Smooth muscle cell of the brain vasculature (primary cell): ENCODE measurements around the gene RARA.
"Not testable (repeated sequence)": the region's sequence is repeated elsewhere in the genome, so short reads cannot be mapped to it uniquely, and the experiment has no call there.

Source experiments
- DNase-seq: peaks from one replicate; pipeline ENCODE4 v3.0.0-alpha.2; 2012; ENCODE audit warnings: low read depth, low spot score

Gene RARA

DNA sequence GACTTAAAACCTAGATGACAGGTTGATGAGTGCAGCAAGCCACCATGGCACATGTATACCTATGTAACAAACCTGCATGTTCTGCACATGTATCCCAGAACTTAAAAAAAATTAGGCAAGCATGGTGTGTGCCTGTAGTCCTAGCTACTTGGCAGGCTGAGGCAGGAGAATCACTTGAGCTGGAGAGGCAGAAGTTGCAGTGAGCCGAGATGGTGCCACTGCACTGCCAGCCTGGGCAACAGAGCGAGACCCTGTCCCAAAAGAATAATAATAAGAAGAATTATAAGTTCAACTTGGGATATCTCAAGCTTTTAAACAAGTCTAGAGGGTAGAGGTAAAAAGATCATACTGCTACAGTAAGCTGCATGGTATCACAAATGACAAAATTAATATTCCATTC, 11.5 kb upstream of the RARA start:
- DNase-seq: no peak

DNA sequence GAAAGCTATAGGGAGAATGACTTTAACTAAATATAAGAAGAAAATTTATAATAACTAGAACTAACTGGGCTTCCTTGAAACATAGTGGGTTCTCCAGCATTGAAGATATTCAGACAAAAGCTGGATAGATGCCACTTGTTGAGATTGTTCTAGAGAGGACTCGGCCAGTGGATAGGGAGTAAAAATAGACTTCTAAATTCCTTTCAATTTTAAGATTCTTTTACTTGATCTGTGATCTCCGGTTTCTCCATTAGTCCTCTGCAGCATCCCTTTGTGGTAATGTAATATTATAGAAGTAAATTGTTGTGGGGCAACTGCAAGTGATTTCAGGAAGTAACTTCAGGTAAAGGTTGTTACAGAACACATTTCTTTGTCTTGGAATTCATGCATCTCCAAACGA, 10.3 kb upstream of the RARA start:
- no peak for DNase-seq

DNA sequence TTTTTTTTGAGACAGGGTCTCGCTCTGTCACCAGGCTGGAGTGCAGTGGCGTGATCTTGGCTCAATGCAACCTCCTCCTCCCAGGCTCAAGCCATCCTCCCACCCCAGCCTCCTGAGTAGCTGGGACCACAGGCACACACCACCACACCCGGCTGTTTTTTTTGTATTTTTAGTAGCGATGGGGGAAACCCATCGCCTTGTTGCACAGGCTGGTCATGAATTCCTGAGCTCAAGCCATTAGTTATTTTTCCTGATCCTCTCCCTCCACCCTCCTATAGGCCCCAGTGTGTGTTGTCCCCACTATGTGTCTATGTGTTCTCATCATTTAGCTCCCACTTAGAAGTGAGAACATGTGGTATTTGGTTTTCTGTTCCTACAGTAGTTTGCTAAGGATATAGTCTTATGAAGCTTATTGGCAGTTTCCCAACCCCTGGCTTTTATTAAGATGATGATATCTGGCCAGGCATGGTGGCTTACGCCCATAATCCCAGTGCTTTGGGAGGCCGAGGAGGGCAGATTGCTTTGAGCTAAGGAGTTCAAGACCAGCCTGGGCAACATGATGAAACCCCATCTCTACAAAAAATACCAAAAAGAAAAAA, 9.7 kb upstream of the RARA start:
- DNase-seq: not testable (repeated sequence)

DNA sequence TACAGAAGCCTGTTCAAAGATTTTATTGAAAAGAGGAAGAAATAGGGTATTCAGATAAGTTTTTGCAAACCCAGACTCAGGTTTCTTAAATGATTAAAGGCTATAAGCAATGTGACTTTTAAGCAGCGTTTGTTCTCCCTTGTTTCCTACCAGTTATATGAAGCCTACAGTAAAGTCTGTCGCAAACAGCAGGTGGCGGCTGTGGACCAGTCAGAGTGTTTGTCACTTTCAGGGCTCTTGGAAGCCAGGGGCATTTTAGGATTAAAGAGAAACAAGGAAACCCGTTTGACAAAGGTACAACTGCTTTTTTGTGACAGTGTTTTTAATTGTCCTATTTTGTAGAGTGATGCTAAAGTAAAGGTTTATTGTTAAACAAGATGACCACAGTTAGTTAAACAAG, 7.7 kb upstream of the RARA start:
- DNase-seq: no peak

DNA sequence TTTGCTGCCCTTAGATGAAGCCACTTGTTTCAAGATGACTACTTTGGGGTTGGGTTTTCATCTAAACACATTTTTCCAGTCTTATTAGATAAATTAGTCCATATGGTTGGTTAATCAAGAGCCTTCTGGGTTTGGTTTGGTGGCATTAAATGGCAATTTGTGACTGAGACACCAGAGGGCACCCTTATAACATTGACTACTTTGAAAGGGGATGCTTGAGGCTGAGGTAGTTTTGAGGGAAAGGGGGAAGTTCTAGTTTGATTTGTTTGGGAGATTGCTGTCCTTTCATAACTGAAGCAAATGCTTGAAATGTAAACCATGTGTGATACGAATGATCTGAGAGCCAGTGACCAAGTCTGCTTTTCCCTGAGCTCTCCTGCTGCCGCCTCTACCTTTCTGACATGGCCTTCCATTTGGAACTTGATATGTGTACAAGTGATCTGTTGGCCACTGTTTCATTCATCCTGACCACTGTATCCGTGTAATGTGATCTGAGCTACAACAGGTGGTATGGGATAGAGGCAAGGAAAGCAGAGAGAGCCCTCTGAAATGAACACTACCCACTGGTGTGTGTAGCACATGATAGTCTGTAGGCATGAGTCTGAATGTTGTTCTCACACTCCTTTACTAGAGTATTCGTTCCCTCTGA, 5.8 kb upstream of the RARA start:
- no peak for DNase-seq

DNA sequence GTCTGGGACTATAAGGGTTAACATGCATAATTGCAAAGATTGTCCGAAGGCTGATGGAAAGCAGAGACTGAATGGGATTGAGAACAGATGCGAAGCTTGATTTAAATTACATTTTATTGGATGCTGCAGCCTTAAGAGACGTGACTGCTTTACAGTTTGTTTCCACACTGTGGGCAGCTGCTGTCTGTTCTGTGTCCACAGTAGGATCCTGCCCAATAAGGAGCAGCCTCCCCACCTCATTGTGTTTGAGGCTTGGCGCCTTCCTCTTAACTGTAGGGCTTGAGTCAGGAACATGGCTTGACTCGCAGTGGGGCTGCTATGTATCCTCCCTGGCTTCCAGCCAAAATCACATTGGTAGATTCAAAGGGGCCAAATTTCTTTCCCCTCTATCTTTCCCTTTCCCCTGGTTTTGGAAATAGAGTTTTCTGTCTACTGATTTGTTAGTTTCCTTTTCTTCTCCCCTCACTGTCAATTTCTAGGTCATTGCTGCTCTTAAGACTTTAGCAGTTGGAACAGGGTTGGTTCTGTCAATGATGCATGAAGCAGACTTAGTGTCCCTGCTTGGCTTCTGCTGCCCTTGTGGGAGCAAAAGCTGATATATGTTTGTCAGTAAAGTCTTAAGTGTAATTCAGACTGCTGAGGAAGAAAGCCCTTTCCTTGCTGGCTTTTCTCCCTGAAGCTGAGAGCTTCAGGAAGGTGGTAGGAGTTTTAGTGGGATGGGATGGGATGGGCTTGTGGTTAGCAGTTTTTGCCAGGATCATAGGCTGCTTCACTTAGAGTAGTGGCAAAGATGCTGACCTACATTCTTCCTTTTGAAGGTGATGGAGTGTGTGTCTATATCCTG, 5.0 kb upstream of the RARA start:
- no peak for DNase-seq

DNA sequence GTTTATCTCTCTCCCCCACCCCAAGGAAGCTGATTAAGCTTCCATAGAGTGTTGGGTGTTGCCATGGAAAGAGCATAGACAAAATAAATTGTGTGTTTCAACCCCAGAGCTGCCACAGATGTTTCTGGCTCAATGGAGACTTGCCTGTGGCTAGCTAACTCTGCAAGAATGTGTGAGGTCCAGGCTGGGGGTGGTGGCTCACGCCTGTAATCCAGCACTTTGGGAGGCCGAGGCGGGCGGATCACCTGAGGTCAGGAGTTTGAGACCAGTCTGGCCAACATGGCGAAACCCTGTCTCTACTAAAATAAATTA, 4.5 kb upstream of the RARA start:
- DNase-seq: not testable (repeated sequence)

DNA sequence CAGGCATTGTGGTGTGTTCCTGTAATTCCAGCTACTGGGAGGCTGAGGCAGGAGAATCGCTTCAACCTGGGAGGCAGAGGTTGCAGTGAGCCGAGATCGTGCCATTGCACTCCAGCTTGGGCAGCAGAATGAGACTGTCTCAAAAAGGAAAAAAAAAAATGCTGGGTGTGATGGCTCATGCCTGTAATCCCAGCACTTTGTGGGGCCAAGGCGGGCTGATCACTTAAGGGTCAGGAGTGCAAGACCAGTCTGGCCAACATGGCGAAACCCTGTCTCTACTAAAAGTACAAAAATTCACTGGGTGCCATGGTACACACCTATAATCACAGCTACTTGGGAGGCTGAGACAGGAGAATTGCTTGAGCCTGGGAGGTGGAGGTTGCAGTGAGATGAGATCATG, 4.1 kb upstream of the RARA start:
- DNase-seq: not testable (repeated sequence)

DNA sequence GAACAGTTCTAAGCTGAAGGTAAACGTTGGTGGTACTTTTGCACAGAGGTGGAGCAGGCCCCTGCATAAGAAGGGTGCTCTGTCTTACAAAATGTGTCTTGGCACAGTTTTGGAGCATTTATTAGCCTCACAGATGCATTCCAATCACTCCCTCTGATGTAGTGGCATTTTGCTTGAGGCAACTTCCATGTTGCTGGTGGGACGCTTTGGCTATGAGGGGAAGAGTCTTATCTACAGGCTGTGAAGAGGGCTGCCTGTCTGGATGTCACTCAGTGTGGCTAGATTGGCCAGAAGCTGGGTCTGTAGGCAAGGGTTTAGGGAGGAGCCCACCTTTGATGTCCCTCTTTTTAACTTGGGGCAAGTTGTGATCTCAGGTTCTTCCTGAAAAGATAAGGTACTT, 2.6 kb upstream of the RARA start:
- no peak for DNase-seq

DNA sequence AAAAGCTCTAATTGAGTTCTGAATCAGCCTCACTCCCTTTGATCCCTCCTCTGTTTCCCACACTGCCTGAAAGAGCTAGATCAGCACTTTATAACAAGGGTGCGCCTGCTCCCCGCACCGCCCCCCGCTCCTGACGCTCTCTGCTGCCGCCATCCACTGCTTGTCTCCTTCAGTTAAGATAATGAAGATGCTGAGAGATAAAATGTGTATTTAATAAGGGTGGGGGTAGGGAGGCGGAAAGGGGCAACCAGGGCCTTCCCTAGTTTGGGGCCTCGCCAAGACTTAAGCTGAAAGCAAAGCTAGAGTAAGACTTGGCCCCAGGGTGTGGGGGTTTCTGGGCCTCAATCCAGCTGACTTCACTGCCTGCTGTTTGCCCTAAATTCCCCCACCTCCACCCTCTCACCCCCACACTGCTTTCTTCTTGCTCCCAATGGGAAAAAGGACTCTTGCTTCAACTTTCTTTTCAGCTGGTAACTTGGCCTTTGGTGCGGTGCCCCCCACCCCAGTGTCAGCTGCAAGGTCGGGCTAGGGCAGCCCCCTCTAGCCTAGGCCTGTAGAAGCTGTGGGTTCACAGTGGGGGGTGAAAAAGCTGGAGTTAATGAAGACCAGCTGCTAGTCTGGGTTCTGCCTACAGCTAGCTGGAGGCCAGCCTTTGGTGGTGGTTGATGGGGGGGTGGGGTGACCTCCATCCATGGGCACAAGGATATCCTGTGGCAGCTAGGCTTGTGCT, 1.8 kb upstream of the RARA start:
- DNase-seq: peak; percentile 70

DNA sequence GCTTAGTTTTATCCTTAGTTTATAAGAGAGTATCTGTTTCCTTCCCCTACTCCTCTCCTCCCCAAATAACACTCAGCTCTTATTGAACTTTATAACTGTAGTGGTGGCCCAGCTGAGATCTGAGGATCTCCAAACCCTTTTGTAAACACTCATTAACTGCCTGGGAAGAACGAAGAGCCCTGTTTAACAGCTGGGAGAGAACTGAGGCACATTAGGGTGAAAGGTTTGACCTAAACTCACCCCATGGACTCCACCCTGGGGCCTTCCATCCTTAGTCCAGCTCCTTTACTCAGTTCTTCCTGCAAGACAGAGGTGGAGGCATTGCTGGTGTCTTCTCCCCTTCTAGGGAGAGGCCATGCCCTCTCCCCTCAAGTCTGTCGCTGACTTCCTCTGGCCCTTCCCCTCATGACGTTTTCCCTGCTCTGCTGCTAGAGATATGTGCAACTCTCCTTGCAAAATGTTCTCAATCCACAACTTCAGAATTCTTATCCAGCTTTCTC, 1.2 kb upstream of the RARA start:
- DNase-seq: no peak

DNA sequence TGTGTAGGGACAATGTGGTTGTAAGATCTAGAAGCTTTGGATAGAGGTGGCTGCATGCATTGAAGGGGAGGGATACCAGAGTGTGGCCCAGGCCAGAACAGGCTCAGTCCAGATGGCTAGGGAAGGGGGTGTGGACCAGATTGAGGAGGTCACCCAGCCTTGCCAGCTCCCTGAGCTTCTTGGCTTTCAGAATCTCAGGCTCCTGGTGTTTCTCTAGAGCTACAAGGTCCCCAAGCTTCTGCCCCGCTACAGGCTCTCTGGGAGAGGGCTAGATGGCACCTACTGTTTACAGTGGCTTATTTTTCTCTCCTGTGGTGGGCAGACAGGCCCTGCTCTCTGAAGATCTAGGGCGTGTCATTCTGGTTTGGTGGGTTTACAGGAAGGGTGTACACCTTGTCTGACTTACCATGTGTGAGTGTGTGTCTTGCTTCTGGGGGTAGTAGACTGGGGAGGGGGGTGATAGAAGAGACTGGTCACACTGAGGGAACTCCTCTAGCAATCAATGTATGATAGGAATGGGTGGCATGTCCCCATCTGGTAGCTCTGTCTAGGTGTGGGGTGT, 1.1 kb downstream of the RARA start:
- no peak for DNase-seq

DNA sequence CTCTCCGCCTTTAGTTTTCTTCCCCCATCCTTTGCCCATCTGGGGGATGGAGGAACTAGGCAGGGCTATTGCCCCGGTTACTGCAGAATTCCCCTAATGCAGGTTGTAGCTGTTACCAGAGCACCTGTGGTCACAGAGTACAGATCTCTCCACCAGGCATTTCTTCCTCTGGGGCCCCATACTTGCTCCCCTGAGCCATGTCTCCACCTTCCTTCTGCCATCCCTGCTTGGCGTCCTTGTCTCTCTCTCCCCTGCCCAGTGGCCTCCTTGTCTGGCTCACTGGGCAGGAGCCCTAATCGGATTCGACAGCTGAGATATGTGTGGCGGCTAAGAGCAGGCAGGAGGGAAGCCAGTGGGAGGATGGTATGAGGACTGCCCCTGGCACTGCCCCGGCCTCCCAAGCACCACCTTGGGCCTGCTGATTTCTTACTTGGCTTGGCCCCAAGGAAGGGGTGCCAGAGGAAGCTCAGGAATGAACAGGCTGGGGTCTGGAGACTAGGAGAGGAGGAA, 2.0 kb downstream of the RARA start:
- no peak for DNase-seq

DNA sequence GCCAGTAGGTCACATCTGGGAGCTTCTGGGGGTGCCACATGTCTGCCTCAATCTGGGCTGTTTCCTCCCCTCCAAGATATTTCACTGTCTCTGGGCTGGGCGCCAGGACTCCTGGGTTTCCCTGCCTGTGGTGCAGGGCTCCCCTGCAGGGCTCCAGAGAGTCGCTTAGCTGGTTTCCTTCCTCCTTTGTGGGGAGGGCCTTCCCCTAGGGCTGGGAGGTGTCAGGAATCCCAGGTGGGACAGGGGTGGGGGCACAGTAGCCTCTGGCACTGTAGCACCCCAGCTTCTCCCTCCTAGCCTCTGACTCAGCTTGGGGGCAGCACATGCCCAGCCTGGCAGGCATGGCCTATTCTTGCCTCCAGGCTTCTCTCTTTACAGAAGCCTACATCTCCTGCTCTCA, 2.6 kb downstream of the RARA start:
- no peak for DNase-seq

DNA sequence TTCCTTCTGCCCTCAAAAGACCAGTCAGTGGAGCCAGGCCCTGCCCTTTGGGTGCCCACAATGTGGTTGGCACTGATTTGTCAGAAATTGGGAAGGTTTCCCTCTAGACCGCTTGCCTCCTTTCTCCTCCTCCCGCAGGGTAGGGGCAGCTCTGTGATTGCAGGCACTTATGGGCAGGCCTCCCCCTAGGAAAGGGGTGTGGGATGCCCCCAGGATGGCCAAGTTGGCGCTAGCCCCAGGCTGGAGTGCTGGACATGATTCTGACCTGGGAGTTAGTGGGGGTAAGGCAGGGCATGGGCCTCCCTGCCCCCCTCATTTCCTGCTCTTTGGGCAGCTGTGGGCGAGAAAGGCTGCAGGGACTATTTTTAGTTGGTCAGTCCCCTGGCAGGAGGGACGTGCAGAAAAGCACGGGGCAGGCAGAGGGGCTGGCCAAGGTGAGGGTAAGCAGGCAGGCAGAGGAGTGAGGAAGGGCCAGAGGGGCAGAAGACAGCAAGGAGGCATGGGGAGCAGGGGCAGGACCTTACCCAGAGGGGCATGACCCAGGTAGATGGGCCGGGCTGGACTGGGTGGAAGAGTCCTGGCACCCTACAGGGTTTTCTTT, 3.3 kb downstream of the RARA start:
- no peak for DNase-seq

DNA sequence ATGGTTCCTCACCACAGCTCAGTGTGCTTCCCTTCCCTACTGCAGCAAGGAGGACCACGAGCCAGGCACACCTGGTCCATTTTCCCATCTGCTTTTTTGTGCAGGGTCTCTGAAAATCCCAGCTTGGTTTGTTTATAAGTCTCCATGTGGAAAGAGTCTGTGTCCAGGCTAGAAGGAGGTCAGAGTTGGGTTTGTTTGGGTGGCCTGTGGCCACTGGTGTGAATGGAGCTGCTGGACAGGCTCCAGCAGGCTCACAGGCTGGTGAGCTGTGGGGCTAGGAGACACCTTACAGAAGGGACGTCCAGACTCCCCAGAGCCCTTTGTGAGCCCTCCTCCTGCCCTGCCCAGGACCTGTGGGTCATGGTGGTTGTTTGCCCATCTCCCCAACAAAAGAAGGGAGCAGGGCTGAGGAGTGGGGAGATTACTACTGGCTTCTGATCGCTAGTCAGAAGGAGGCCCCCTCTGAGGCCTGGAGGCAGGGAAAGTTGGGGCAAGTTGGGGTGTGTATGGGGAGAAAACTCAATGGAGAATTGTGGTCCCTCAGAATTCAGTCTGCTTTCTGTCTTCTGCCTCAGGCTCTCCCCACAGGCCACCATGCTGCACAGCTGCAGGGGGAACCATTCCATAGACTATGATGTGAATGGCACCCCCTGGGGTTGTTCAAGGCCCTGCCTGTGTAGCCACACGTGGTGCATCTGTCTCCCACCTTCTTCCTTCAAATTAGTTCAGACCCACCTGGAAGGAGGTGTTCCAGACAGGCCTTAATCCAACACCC, 4.1 kb downstream of the RARA start:
- DNase-seq: no peak

DNA sequence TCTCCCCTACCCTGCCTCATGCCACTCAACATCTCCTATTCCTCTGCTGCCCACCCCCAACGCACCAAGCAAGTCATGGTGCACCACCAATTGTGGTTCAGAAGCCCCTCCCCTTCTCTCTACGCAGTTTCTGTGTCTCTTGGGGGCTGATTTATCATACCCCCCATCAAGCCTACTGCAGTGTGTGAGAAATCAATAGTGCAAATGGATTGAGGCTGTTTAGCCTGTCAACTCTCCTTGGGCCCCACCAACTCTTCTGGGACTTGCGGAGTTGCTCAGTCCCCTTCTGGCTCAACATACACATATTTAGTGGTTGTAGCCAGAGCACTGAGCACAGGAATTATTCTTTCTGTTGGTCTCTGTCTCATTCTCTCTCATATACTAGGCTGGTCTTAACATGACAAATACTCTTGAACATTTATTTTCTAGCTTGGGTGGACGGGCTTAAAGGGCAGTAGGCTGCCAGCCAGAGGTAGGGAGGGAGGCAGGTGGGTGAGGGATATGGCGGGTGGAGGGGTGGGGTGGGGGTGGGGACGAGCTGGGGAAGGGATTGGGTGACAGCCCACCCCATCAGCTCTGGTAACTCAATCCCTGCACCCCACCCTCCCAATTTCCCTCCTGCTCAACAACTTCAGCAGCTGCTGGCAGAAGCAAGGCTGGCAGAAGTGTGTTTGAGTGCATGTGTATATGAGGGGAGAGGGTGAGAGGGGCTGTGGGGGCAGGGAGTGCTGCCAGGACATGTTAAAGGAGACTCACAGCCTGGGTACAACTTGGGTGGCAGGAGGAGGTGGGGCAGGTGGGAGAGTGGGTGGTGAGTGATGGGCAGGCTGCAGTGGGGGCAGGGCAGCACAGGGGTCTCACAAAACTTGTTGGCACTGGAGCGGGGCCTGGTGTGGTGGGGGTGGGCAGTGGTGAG, 4.9 kb downstream of the RARA start:
- no peak for DNase-seq

DNA sequence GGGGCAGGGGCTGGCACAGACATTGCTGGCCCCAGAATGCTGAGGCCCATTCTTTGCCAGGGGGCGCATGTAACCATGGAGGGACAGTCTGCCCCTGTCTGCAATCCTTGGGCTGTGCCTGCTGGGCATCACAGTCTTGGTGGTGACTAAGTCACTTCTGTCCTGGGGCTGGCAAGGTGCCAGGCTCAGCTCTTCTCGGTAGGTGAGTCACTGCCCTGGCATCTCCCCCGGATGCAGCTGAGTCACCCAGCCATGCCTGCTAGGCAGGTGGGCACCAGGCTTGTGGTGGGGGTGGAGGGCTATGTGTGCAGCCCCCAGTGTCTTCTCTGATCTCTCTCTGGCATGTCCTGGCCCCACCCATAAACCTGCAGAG, 5.6 kb downstream of the RARA start:
- no peak for DNase-seq

DNA sequence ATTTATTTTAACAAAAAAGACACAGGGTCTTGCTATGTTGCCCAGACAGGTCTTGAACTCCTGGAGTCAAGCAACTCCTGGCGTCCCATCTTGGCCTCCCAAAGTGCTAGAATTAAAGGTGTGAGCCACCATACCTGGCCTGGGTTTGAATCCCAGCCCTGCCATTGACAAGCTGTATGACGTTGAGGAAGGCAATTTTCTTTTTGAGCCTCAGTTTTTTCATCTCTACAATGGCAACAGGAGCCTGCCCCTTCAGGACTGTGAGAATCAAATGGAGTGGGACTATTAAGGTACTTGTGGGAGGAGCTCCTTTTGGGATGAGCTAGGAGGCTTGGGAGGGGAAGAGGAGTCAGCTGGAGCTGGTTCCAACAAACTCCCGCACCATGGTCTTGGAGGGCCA, 6.2 kb downstream of the RARA start:
- no peak for DNase-seq
